Activated effector memory CD4-positive, alpha-beta T cell treated with anti-CD3 and anti-CD28 coated beads, Interleukin-2, amount 50 U/mL, for 16 hours (primary cell): ENCODE results near the gene TMPO.
"Not testable (repeated sequence)": the region's sequence is repeated elsewhere in the genome, so short reads cannot be mapped to it uniquely, and the experiment has no call there.

ENCODE experiments used
- DNase-seq: peaks from one replicate; pipeline ENCODE4 v3.0.0-alpha.2; 2020

TMPO gene

DNA sequence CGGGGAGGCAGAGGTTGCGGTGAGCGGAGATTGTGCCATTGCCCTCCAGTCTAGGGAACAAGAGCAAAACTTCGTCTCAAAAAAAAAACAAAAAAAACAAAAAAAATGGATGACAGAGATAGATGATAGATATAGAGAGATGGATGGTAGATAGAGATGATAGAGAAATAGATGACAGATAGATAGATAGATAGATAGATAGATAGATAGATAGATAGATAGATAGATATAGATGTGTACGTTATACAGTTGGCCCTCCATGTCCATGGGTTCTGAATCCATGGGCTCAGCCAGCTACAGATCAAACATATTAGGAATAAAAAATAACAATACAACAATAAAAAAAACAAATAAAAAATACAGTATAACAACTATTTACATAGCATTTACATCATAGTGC is 65.3 kb downstream of the TMPO start:
- DNase-seq, result no peak

DNA sequence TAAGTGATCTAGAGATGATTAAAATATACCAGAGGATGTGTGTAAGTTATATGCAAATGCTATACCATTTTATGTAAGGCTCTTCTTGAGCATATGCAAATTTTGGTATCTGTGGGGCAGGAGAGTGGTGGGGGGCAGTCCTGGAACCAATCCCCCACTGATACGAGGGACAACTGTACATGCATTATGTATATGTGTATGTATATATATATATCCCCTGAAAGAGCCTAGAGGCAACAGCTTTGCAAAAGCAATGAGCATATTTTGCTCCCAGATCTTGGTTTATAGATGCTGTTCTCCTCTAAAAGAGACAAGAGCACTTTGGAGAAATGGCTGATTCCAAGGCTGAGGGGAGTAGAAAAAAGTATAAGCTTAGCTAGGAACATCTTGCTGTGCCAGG is 65.7 kb downstream of the TMPO start:
- no peak for DNase-seq

DNA sequence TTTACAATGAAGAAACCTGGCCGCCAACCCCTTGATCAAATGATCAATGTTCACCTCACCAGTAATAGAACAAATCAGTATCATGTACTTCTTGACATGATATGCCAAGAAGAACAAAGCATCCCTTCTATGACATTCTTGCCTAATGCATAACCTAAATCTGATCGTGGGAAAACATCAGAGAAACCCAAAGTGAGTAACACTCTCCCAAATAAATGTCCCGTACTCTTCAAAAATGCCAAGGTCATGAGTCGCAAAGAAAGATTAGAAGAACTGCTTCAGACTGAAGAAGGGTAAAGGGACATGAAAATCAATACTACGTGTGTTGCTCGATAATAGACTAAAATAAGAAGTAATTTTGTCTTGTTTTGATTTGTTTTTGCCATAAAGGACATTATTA is 66.7 kb downstream of the TMPO start:
- no peak for DNase-seq

DNA sequence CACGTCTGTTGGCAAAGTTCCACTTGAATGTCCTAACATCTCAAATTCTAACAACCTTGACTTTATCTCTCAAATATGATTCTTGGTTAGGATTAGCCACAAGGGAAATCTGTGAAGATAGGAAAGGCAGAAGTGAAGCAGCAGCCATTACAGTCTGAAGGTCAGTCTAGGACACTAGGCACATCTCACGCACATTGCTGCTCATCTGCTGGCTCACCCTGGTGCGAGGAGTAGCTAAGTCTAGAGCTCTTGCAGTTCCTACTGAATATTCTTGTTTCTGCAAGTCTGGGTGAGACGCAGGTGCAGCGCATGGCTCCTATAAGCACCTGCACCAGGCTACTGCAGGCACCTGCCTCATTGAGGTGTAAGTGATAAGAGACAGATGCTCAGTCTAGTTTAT is 71.7 kb downstream of the TMPO start:
- no peak for DNase-seq

DNA sequence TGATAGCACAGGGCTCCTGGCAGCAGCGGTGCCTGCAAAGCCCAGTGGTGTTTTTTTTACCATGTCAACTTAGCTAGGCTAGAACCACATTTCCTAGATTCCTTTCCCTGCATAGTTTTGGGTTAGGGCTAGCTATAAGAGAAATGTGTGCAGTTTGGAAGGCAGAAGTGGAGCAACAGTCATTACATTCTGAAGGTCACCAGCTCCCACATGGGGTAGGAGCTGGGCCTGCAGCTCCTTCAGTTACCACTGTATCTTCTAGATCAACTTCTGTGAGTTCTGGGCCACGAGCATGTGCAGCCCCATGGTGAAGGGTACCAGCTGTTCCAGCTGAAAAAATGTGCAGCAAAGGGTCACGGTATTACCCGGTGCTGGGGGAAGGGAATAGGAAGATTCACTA is 75.8 kb downstream of the TMPO start:
- no peak for DNase-seq

DNA sequence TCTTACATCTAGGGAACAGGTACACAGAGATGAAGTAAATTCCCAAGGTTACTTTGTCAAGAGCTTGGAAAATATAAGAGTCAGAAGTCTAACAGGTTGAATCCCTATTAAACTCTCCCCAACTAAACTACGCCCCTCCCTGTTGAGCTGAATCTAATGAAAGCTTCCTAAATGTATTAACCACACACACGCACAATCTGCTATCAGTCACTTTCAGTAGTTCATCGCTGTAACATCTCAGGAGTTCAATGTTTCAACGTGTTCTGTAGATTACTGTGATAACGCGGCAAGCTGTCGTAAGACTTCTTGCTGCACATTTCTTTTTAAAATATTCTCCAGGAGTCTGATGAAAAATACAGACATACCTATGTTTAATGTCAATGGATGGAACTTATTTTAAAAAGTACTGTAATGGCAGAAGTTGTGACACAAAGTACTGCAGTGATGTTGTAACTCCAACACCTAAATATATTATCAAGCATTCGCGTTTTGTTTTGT is 77.5 kb downstream of the TMPO start:
- no peak for DNase-seq

DNA sequence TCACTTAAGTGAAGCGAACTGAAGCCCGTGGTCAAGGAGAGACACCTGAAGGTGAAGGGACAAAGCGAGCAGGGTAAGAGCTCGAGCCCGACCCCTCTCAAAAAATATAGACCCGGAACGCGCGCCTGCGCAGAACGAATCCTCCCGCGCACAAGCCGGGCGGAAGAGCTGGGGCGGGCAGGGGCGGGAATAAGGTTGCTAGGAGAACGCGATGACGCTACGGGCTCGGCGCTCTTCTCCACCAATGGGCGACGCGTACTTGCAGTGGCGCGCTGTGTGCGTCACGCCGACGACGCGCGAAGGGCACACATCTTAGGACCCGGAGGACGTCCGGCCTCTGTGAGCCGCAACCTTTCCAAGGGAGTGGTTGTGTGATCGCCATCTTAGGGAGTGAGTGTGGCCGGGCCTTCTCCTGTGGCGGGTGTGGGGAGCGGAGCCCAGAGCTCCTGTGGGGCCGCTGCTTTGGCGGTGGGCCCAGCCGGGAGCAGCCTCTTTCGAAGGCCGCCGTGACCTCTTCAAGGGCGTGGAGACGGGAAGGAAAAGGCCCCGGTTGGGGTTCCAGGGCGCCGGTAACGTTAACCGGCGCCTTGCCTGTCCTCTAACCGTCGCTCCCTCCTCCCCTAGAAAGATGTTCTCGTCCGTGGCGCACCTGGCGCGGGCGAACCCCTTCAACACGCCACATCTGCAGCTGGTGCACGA is 78.1 kb downstream of the TMPO start, which contains the start of gene SLC25A3:
Gene SLC25A3, plus strand, starts transcription at position 336 of the 699 bp plus-strand sequence. Its CDS starts 293 bp downstream, at position 629.
- peak; percentile 97 for DNase-seq

DNA sequence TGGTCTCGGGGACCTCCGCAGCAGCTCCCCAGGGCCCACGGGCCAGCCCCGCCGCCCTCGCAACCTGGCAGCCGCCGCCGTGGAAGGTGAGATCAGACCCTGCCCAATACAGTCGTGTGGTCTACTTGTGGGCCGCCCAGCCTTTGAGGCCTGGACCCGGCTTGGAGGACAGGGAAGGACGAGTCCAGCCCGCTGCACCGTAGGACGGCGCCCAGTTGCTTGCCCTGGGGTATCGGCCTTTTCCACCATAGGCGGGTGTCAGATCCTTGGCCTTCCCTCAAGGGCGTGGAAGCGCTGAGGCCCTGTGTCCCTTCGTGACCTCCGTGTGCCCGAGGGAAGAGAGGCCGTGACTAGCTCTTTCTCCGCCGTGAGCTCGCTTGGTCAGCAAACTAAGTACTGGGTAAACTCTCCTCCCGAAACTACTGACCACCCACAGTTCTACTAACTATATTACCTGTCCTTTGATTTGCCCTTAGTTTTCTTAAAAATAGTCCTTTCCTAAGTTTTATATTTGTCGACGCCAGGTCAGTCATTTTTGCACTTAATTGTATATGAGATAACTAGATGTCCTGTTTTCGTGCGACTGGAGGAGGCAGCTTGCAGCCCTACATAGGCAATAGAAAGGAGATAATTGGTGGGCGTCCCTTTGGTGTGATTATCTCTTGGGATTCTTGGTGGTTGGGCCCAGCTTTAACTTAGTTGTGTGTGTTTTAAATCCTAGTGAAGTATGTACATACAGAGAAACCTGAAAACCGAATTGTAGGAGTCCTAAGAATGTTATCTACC is 78.9 kb downstream of the TMPO start:
- no peak for DNase-seq

DNA sequence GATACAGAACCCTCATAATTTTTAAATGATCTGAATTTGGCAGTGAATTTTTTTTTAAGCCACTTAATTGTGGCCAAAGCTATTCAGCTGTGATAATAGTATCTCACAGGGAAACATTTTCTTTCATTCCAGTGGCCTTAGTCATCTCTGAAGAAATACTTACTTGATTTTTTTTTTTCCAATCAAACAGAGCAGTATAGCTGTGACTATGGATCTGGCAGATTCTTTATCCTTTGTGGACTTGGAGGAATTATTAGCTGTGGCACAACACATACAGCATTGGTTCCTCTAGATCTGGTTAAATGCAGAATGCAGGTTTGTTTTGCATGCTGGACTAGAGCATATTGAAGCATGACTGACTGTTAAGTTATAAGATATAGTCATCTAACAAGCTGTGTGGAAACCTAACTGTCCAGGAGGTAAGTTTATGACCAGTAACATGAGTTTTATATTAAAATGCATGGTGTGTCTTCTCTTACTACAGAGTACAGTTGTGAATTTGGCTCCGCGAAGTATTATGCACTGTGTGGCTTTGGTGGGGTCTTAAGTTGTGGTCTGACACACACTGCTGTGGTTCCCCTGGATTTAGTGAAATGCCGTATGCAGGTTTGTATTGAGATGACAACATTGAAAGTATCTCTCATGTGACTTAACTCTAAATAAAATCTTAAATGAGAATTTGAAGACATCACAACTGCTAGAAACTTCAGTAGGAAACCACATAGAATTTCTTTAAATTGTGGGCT is 80.0 kb downstream of the TMPO start:
- no peak for DNase-seq

DNA sequence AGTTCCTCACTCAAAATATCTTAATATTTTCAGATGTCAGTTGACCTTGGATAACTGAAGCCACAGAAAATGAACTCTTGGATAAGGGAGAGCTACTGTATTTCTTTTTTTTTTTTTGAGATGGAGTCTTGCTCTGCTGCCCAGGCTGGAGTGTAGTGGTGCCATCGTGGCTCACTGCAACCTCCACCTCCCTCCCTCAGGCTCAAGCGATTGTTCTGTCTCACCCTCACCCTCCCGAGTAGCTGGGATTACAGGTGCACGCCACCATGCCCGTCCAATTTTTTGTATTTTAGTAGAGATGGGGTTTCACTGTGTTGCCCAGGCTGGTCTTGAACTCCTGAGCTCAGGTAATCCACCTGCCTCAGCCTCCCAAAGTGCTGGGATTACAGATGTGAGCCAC is 81.9 kb downstream of the TMPO start:
- DNase-seq, result not testable (repeated sequence)
